Measurements from ENCODE around the gene TLL1. TPM values are rescaled to one million over a fixed set of nuclear protein-coding genes. Genes with fewer than 3 reads are reported as not detected.

TLL1 gene
- total RNA-seq, 1 donor from 2014 or later: 39.7 TPM

- no peaks in the 10 kb centered on the region for H3K36me3 Mint-ChIP-seq (ENCODE audit: unreplicated experiment)
- H3K4me3 Mint-ChIP-seq (ENCODE audit: unreplicated experiment): no peak overlapping the region
- H3K27ac Mint-ChIP-seq (ENCODE audit: unreplicated experiment): no peak overlapping the region
- no peaks in the 10 kb centered on the region for H3K9me3 Mint-ChIP-seq (ENCODE audit: unreplicated experiment)
- no peak for DNase-seq (ENCODE audit: extremely low spot score, unreplicated experiment)
- TF ChIP-seq, protein P1, sequence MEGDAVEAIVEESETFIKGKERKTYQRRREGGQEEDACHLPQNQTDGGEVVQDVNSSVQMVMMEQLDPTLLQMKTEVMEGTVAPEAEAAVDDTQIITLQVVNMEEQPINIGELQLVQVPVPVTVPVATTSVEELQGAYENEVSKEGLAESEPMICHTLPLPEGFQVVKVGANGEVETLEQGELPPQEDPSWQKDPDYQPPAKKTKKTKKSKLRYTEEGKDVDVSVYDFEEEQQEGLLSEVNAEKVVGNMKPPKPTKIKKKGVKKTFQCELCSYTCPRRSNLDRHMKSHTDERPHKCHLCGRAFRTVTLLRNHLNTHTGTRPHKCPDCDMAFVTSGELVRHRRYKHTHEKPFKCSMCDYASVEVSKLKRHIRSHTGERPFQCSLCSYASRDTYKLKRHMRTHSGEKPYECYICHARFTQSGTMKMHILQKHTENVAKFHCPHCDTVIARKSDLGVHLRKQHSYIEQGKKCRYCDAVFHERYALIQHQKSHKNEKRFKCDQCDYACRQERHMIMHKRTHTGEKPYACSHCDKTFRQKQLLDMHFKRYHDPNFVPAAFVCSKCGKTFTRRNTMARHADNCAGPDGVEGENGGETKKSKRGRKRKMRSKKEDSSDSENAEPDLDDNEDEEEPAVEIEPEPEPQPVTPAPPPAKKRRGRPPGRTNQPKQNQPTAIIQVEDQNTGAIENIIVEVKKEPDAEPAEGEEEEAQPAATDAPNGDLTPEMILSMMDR (IDR thresholded peaks at IDR 0.05): no peak
- H3K4me1 Mint-ChIP-seq (ENCODE audit: unreplicated experiment): no peaks in the 10 kb centered on the region
- no peaks in the 10 kb centered on the region for H3K27me3 Mint-ChIP-seq (ENCODE audit: unreplicated experiment)
These were observed 34.5 kb upstream of the TLL1 start for GRCh38 chr4:165838575-165838974.

GRCh38 chr4:165839615-165840333 lies 33.3 kb upstream of the TLL1 start:
- no peak overlapping the region for H3K27ac Mint-ChIP-seq (ENCODE audit: unreplicated experiment)
- TF ChIP-seq, protein P1 (IDR thresholded peaks at IDR 0.05): no peak
- no peaks in the 10 kb centered on the region for H3K27me3 Mint-ChIP-seq (ENCODE audit: unreplicated experiment)
- H3K36me3 Mint-ChIP-seq (ENCODE audit: unreplicated experiment): no peaks in the 10 kb centered on the region
- no peak for DNase-seq (ENCODE audit: extremely low spot score, unreplicated experiment)
- no peaks in the 10 kb centered on the region for H3K4me1 Mint-ChIP-seq (ENCODE audit: unreplicated experiment)
- no peaks in the 10 kb centered on the region for H3K9me3 Mint-ChIP-seq (ENCODE audit: unreplicated experiment)
- no peak overlapping the region for H3K4me3 Mint-ChIP-seq (ENCODE audit: unreplicated experiment)

GRCh38 chr4:165842684-165843083 lies 30.4 kb upstream of the TLL1 start:
- H3K27ac Mint-ChIP-seq (ENCODE audit: unreplicated experiment): no peak overlapping the region
- no peaks in the 10 kb centered on the region for H3K27me3 Mint-ChIP-seq (ENCODE audit: unreplicated experiment)
- H3K9me3 Mint-ChIP-seq (ENCODE audit: unreplicated experiment): no peaks in the 10 kb centered on the region
- H3K4me1 Mint-ChIP-seq (ENCODE audit: unreplicated experiment): no peaks in the 10 kb centered on the region
- TF ChIP-seq, protein P1 (IDR thresholded peaks at IDR 0.05): no peak
- H3K36me3 Mint-ChIP-seq (ENCODE audit: unreplicated experiment): no peaks in the 10 kb centered on the region
- DNase-seq (ENCODE audit: extremely low spot score, unreplicated experiment): no peak
- H3K4me3 Mint-ChIP-seq (ENCODE audit: unreplicated experiment): no peak overlapping the region

GRCh38 chr4:165844161-165844560 lies 28.9 kb upstream of the TLL1 start:
- no peak for DNase-seq (ENCODE audit: extremely low spot score, unreplicated experiment)
- no peak overlapping the region for H3K4me3 Mint-ChIP-seq (ENCODE audit: unreplicated experiment)
- H3K36me3 Mint-ChIP-seq (ENCODE audit: unreplicated experiment): no peaks in the 10 kb centered on the region
- no peak overlapping the region for H3K27ac Mint-ChIP-seq (ENCODE audit: unreplicated experiment)
- TF ChIP-seq, protein P1 (IDR thresholded peaks at IDR 0.05): no peak
- no peaks in the 10 kb centered on the region for H3K9me3 Mint-ChIP-seq (ENCODE audit: unreplicated experiment)
- H3K4me1 Mint-ChIP-seq (ENCODE audit: unreplicated experiment): no peaks in the 10 kb centered on the region
- H3K27me3 Mint-ChIP-seq (ENCODE audit: unreplicated experiment): no peaks in the 10 kb centered on the region

DNA sequence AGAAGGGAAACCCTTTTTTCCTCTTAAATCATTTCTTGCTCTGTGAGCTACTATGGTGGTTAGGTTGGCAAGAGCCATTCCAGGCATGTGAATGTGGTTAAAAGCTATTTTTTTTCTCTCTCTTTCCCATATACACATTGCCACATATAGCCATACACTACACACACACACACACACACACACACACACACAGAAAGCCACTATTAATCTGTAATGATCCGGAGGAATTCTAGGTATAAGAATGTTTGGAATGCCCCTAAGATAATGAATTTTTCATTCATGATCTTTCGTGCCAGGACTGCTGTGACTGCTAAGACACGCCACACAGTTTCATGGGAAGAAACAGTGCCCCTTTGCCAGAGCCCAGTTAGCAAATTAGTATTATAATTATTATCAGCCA lies 21.8 kb upstream of the TLL1 start:
- Mint-ChIP-seq H3K27me3 (ENCODE audit: unreplicated experiment) (no peaks in the 10 kb centered on the region), H3K4me1 (ENCODE audit: unreplicated experiment) (no peaks in the 10 kb centered on the region), H3K9me3 (ENCODE audit: unreplicated experiment) (no peaks in the 10 kb centered on the region), H3K4me3 (ENCODE audit: unreplicated experiment) (no peak overlapping the region), H3K27ac (ENCODE audit: unreplicated experiment) (no peak overlapping the region), H3K36me3 (ENCODE audit: unreplicated experiment) (no peaks in the 10 kb centered on the region)
- no peak for DNase-seq (ENCODE audit: extremely low spot score, unreplicated experiment)
- TF ChIP-seq, protein P1 (IDR thresholded peaks at IDR 0.05): no peak

Measured in osteocyte (in vitro differentiated cells).